GM12872 (cell line): ENCODE results near the gene TJAP1.

ENCODE experiments used
- CTCF ChIP-seq: IDR thresholded peaks from 3 replicates; pipeline ENCODE4 v1.5.1; 2011; ENCODE audit warnings: low read depth, mild to moderate bottlenecking, low read length, moderate library complexity; ENCODE audit not compliant: insufficient read depth

Gene TJAP1

DNA sequence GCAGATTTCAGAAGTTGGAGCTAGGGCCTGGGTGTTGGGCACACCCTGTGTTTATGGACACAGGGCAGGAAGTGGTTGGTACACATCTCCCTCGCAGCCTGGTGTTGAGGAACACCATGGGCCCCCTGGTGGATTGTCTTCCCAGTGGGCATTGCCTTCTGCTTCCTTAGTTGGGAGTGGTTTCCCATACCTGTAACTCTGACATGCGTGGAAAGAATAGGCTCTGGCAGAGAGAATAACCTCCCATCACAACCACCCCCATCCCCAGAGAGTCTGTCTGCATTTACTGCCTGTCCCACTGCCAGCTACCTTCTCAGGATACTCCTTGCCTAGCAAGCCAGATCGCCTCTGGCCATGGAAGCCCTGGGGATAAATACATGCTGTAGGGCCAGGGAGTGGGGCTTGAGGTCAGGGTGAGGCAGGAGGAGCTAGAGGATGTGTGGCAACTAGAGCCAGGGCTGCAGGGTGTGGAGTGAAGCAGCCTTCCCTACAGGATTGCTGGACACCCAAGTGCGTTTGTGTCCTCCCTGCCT, 18.1 kb downstream of the TJAP1 start:
- 0 out of 3 replicates have a peak, but pooled peaks have one; percentile 11 for TF ChIP-seq CTCF

GRCh38 chr6:43496370-43497128, 19.2 kb downstream of the TJAP1 start:
- TF ChIP-seq CTCF, result peak; percentile 61

DNA sequence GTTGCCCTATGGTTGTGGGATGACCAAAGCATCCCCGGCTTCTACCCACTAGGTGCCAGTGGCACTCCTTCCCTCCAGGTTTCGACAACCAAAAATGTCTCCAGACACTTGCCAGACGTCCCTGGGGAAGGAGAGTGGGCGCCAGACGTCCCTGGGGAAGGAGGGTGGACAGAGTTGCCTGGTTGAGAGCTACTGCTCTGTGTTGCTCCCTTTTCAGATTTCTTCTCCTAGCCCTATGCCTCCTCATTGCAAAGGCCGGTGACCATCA, 19.7 kb downstream of the TJAP1 start:
- TF ChIP-seq CTCF, result no peak

DNA sequence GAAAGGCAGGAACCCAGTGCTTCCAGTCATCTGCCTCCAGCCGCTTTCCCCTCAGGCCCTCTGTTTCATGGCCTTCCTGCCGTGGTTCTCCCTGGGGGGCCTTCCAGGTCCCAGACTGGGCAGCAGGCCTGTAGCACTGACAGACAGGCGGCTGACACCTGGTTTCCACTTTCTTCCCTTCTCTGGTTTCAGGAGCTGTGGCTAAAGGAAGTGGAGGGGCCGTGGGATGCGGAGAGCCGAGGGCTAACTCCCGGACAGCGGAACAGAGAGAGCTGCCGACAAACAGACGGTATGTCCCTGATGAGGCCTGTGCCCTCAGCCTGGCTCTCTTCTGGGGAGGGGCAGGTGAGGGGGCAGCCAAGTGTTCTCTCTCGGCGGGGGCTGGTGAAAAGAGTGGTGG, 20.3 kb downstream of the TJAP1 start:
- TF ChIP-seq CTCF, result no peak

DNA sequence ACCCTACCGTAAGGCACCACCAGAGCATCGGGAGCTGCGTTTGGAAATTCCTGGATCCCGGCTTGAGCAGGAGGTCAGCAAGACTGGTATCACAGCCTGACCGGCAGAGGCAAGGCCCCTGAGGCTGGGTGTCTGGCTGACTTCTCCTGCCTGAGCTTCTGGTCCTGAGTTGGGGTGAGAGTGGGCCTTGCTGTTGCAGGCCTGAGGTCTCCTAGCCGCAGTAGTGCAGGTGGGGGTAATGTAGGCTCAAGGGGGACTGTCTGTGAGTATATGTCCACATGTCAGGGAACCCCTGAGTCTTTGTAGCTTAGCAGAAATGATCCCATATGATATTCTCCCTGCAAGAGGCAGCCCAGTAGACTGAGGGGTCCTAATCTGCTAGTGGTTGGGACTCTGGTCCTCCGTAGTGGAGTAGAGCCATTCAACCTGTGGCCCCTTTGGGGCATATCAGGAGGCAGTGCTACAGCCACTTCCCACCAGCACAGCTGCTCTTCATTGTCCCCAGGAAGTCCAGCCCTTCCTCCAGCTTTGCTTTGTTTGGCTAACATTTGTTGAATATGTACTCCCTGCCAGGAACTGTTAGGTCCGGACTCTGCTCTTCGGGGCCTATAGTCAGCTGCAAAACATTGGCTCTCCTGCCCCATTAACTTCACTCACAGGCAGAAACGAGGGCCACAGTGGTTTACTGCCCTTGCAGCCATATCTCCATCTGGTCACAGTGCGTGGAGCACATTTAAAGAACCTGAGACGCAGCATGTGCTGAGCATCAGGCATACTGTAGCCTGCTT, 21.9 kb downstream of the TJAP1 start:
- no peak for TF ChIP-seq CTCF

- TF ChIP-seq CTCF, result no peak
Observed at GRCh38 chr6:43500921-43501320, 23.6 kb downstream of the TJAP1 start.

DNA sequence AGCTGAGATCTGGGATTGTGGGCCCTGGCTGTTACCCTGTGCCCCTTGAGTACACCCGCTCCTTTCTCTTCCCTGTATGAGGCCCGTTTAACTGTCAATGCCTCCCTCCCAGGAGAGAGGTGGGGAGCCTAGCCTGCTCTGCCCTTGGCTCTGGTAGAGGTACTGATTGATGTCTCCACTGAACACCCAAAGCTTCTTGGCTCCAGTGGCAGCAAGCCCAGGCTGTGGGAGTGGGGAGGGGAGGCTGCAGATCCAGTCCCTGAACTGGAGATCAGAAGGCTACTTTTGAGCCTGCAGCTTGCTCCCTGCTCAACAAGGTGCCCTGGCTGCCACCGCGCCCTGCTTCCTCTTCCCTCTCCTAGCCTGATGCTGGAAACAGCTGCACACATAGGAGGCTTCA, 25.3 kb downstream of the TJAP1 start:
- no peak for TF ChIP-seq CTCF
